ENCODE results near the gene VSX2.

DNA sequence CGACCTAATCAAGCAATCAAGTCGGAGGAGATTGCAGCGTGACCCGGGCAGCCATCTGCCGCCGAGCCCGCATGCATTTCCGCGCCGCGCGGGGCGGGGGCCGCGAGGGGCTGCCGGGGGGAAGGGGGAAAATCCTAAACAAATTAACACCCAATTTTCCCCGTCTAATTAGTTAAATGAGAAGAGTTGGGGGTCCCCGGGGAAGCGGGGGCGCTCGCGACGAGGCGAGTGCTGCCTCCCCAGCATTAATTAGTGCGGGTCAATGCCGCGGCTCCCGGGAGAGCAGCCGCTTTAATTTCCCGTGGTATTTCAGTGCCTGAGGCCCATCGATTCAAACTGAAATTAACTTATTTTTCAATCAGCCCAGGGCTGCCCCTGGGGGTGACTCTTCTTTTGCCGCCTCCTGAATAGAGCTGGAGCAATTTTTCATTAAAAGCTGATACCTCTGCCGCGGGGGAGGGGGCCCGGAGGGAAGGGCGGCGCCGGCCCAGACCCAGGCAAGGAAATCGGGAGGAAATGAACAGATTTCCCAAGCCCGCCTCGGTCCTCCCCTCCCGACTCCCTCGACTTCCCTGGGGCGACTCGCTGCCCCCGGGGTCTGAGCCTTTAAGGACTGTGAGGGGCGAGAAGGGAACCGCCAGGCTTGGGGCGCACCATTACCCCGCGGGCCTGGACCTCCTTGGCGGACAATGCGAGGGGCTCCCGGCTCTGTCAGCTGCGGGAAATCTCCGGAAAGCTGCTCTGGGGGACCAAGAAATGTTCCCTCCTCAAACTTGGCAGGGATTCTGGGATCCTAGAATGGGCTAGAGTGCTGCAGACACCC, 18.9 kb downstream of the VSX2 start:
- TF ChIP-seq, protein P1, sequence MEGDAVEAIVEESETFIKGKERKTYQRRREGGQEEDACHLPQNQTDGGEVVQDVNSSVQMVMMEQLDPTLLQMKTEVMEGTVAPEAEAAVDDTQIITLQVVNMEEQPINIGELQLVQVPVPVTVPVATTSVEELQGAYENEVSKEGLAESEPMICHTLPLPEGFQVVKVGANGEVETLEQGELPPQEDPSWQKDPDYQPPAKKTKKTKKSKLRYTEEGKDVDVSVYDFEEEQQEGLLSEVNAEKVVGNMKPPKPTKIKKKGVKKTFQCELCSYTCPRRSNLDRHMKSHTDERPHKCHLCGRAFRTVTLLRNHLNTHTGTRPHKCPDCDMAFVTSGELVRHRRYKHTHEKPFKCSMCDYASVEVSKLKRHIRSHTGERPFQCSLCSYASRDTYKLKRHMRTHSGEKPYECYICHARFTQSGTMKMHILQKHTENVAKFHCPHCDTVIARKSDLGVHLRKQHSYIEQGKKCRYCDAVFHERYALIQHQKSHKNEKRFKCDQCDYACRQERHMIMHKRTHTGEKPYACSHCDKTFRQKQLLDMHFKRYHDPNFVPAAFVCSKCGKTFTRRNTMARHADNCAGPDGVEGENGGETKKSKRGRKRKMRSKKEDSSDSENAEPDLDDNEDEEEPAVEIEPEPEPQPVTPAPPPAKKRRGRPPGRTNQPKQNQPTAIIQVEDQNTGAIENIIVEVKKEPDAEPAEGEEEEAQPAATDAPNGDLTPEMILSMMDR (IDR thresholded peaks at IDR 0.05) = no peak
- no peak for TF ChIP-seq EZH2 (IDR thresholded peaks at IDR 0.05; ENCODE audit: borderline replicate concordance, insufficient read depth, low read depth, low read length, poor library complexity, severe bottlenecking)
